HepG2 (cell line): Measurements from ENCODE around the gene LSM2. TPM values are rescaled to one million over a fixed set of nuclear protein-coding genes. Genes with fewer than 3 reads are reported as not detected.
A peak's percentile ranks its signal among the peaks of the same experiment; 100 is the strongest.
"Not testable (repeated sequence)": the region's sequence is repeated elsewhere in the genome, so short reads cannot be mapped to it uniquely, and the experiment has no call there.

Source experiments
- ATAC-seq: fragments of 200-7000 bp; cut with Tn5 transposase; 3 replicates; pipeline ENCODE4 v1.9.1; 2020; ENCODE audit warnings: mild to moderate bottlenecking, moderate library complexity
- BruUV-seq: library from RNA; stranded (reverse); fragments of 400-500 nt; replicated peaks from 2 replicates; lab custom pipeline; 2021; lab: Mats Ljungman, UMichigan
- CTCF ChIA-PET: fragments of 300-600 bp; formaldehyde crosslinking; extraction: SDS; loops from one replicate; lab custom pipeline; 2021; ENCODE audit warnings: low total read pairs, inconsistent platforms, low intra/inter-chr PET ratio; lab: Yijun Ruan, JAX
- POLR2A ChIA-PET: fragments of 350-600 bp; sonication (Branson Sonifier 250); formaldehyde crosslinking; loops from one replicate; lab custom pipeline; 2020; ENCODE audit warnings: antibody characterized with exemption, inconsistent platforms; lab: Yijun Ruan, JAX
- DNase-seq: peaks from one replicate; pipeline ENCODE4 v3.0.0-alpha.2; 2015; ENCODE audit warnings: low spot score
- FAIRE-seq: peaks from 3 replicates; lab custom pipeline; 2011; peaks lifted over from hg19 to GRCh38; lab: Jason Lieb, UNC
- H2AFZ ChIP-seq: one replicate; pipeline ENCODE4 v1.6.1; 2011; ENCODE audit warnings: low read length, inconsistent platforms
- H3K27ac ChIP-seq: fragments of 300-600 bp; 3 replicates; pipeline ENCODE4 v1.8.0; 2011; ENCODE audit warnings: mixed run types, mild to moderate bottlenecking, mixed read lengths, low read length, inconsistent platforms; ENCODE audit not compliant: insufficient read depth; ENCODE audit errors: extremely low read length
- H3K27me3 ChIP-seq, 2 experiments: fragments of 200-600 bp in 1 of 2; 2 replicates in 1 of 2; 3 replicates in 1 of 2; pipeline versions ENCODE4 v1.6.0 to v1.8.0; 2011; ENCODE audit warnings: low read length in 2 of 2, mild to moderate bottlenecking in 2 of 2, moderate library complexity in 2 of 2, inconsistent platforms in 1 of 2; ENCODE audit not compliant: insufficient read depth in 2 of 2, control insufficient read depth in 1 of 2
- H3K36me3 ChIP-seq, 2 experiments: fragments of 200-600 bp in 1 of 2; replicated peaks in 1 of 2; 2 replicates in 1 of 2; 3 replicates in 1 of 2; pipeline versions ENCODE4 v1.5.1 to v1.8.0; 2011; ENCODE audit warnings: low read length in 2 of 2, inconsistent platforms in 1 of 2; ENCODE audit not compliant: insufficient read depth in 2 of 2, control insufficient read depth in 1 of 2
- H3K4me1 ChIP-seq: 2 replicates; pipeline ENCODE4 v1.5.1; 2012; ENCODE audit warnings: low read length, inconsistent platforms; ENCODE audit not compliant: insufficient read depth
- H3K4me2 ChIP-seq: 2 replicates; pipeline ENCODE4 v1.6.0; 2011; ENCODE audit warnings: low read depth, low read length, inconsistent platforms
- H3K4me3 ChIP-seq, 3 experiments: fragments of 200-600 bp in 1 of 3; sonication (generic), shearing (Covaris generic) in 1 of 3; replicated peaks in 1 of 3; 2 replicates each; pipeline ENCODE4 v1.5.1; 2011 to 2016; ENCODE audit warnings: low read length in 3 of 3, inconsistent platforms in 2 of 3, low read depth in 2 of 3, mild to moderate bottlenecking in 2 of 3, control low read depth in 1 of 3, mixed read lengths in 1 of 3; ENCODE audit not compliant: insufficient read depth in 1 of 3
- H3K79me2 ChIP-seq: one replicate; pipeline ENCODE4 v1.6.1; 2011; ENCODE audit warnings: low read length, inconsistent platforms; ENCODE audit not compliant: insufficient read depth
- H3K9ac ChIP-seq: 2 replicates; pipeline ENCODE4 v1.6.0; 2011; ENCODE audit warnings: mild to moderate bottlenecking, low read depth, low read length, inconsistent platforms; ENCODE audit not compliant: insufficient read depth
- H3K9me3 ChIP-seq: 2 replicates; pipeline ENCODE4 v1.5.1; 2012; ENCODE audit warnings: mild to moderate bottlenecking, low read length
- H4K20me1 ChIP-seq: 2 replicates; pipeline ENCODE4 v1.6.0; 2011; ENCODE audit warnings: inconsistent platforms, mild to moderate bottlenecking, low read length, moderate library complexity; ENCODE audit not compliant: insufficient read depth
- FOXC1 ChIP-seq: sonication (generic); formaldehyde crosslinking; IDR thresholded peaks from 2 replicates; pipeline ENCODE4 v1.8.0; 2022; ENCODE audit warnings: mild to moderate bottlenecking, missing genetic modification reagents, borderline replicate concordance
- MEF2D ChIP-seq: sonication (generic); formaldehyde crosslinking; IDR thresholded peaks from 2 replicates; pipeline ENCODE4 v1.5.1; 2020; ENCODE audit warnings: mild to moderate bottlenecking, missing genetic modification reagents
- PRPF4 ChIP-seq: fragments of 200-400 bp; formaldehyde crosslinking; IDR thresholded peaks from 2 replicates; pipeline ENCODE4 v1.6.1; 2016; ENCODE audit warnings: low read length, low read depth; ENCODE audit not compliant: poor library complexity, severe bottlenecking
- SKIL ChIP-seq: sonication (generic); formaldehyde crosslinking; IDR thresholded peaks from 2 replicates; pipeline ENCODE4 v1.8.0; 2022; ENCODE audit warnings: missing genetic modification reagents, mild to moderate bottlenecking, moderate library complexity, borderline replicate concordance
- U2AF2 ChIP-seq: fragments of 200-400 bp; formaldehyde crosslinking; IDR thresholded peaks from 2 replicates; pipeline ENCODE4 v1.6.1; 2017; ENCODE audit warnings: low read depth, mild to moderate bottlenecking, low read length
- ZSCAN12 ChIP-seq: sonication (generic); formaldehyde crosslinking; IDR thresholded peaks from 2 replicates; pipeline ENCODE4 v1.9.0; 2021; ENCODE audit warnings: mild to moderate bottlenecking, missing genetic modification reagents
- WGBS: methylation state at CpG from one replicate; pipeline ENCODE4 v1.1.6; 2017; ENCODE audit warnings: low lambda C conversion rate; 5-methylcytosine and 5-hydroxymethylcytosine counted together
- in situ Hi-C: cut with HindIII; loops from 2 replicates; pipeline ENCODE4 v1.10.0; 2017; ENCODE audit warnings: low pct_unique_long_range_greater_than_20kb; ENCODE audit not compliant: extremely low pct_ligation_motif_present
- intact Hi-C: fragments of 100-400 bp; cut with micrococcal nuclease; formaldehyde crosslinking; loops from one replicate; pipeline ENCODE4 v1.10.0; 2022; ENCODE audit not compliant: unreplicated experiment
- polyA plus RNA-seq, 8 experiments: library from polyadenylated mRNA; depleted of rRNA in 3 of 8; stranded (reverse) in 7 of 8; unstranded in 1 of 8; fragments of >200 nt; fragmentation: Illumina TruSeq in 4 of 8; extraction: Trizol in 4 of 8; gene quantifications; 2 replicates each; pipeline versions ENCODE4 v1.2.1 to v1.2.3, GENCODE V29; 2011 to 2016; ENCODE audit warnings: low read depth in 4 of 8, missing spikeins in 1 of 8, mixed read lengths in 1 of 8; ENCODE audit not compliant: insufficient read depth in 1 of 8
- total RNA-seq, 5 experiments: library from RNA; depleted of rRNA; stranded (reverse); fragments of >200 nt; fragmentation: Illumina TruSeq; extraction: Trizol; gene quantifications; 2 replicates each; pipeline ENCODE4 v1.2.3, GENCODE V29; 2016; ENCODE audit warnings: low read depth in 1 of 5

Gene LSM2
- total and polyA plus RNA-seq, 2 of the 13 experiments (the other 11 are each of a cell fraction or from before 2014, with no cell fraction given) = 69.4 to 90.5 TPM

- TF ChIP-seq SKIL (CRISPR knock-in tag) = 0 out of 2 replicates have a peak, but pooled peaks have one; percentile 23
- TF ChIP-seq ZSCAN12 (CRISPR knock-in tag) = 0 out of 2 replicates have a peak, but pooled peaks have one; percentile 1
- 0 out of 2 replicates have a peak, but pooled peaks have one; percentile 10 for TF ChIP-seq MEF2D
- TF ChIP-seq FOXC1 = no peak
- TF ChIP-seq U2AF2 = no peak
These were observed 12.4 kb downstream of the LSM2 start (continued) for GRCh38 chr6:31794294-31794865.

- peaks cover 22% of the 10 kb centered on the region for H3K79me2 ChIP-seq
- DNase-seq, in situ Hi-C loops, H3K9me3 ChIP-seq, FAIRE-seq, ATAC-seq, CTCF ChIA-PET, H2AFZ ChIP-seq, BruUV-seq, H4K20me1 ChIP-seq, H3K27me3 ChIP-seq: not testable (repeated sequence)
- H3K36me3 ChIP-seq = peaks cover 9 to 33% of the 10 kb centered on the region in 2 experiments
- H3K4me2 ChIP-seq = peak overlapping the region; percentile 95
- peak overlapping the region; percentile 76 for H3K27ac ChIP-seq
- POLR2A ChIA-PET = interaction anchor here (2.7 to 4.3 kb wide), 3 partner anchors 16 to 56 kb away, joined by 15 to 61 read pairs (median 47); partner anchors contain the start of genes CLIC1, HSPA1B and MSH5
- intact Hi-C loops = loop anchor here (2.0 kb wide), 1 partner anchor 21 kb away; the partner anchor contains the start of genes HSPA1A and HSPA1L
- 89% methylated on average over 6 of the region's 6 CpGs for WGBS
- H3K4me3 ChIP-seq = peak overlapping the region; percentile 89 to 98 (median 98); a peak in 5 of 6 replicates
- TF ChIP-seq PRPF4 = peak; percentile 38
- H3K4me1 ChIP-seq = peaks cover 25% of the 10 kb centered on the region
- peak overlapping the region; percentile 92 for H3K9ac ChIP-seq
These were observed 12.9 kb downstream of the LSM2 start for GRCh38 chr6:31793927-31794245.
